SU-DHL-6 (cell line): ENCODE measurements around the gene TIPARP.

ENCODE experiments used
- CTCF ChIP-seq: fragments of 200-600 bp; sonication (generic); IDR thresholded peaks from one replicate; pipeline ENCODE4 v1.5.1; 2017; ENCODE audit warnings: antibody characterized with exemption, mild to moderate bottlenecking, low read length, moderate library complexity; ENCODE audit not compliant: insufficient read depth, poor library complexity, severe bottlenecking
- EZH2phosphoT487 ChIP-seq: fragments of 200-600 bp; sonication (generic), shearing (Covaris generic); conservative IDR thresholded peaks from 2 replicates; pipeline ENCODE4 v1.6.1; 2018; ENCODE audit warnings: mild to moderate bottlenecking, antibody characterized with exemption, low read length, moderate library complexity, mixed read lengths

- TF ChIP-seq CTCF: no peak
- TF ChIP-seq EZH2phosphoT487: no peak
Measured at GRCh38 chr3:156664011-156664830, 10.2 kb upstream of the TIPARP start.
